Measurements from ENCODE around the gene FAU. TPM values are rescaled to one million over a fixed set of nuclear protein-coding genes. Genes with fewer than 3 reads are reported as not detected.
"Not testable (repeated sequence)": the region's sequence is repeated elsewhere in the genome, so short reads cannot be mapped to it uniquely, and the experiment has no call there.

Gene FAU
- total RNA-seq, 2 donors from 2014 or later = 681 to 986 TPM

- peak overlapping the region; percentile 51 for H3K4me3 Mint-ChIP-seq
- H3K27me3 Mint-ChIP-seq = no peaks in the 10 kb centered on the region
- H3K36me3 Mint-ChIP-seq = peaks cover 10% of the 10 kb centered on the region
- peak overlapping the region; percentile 44 to 52 for H3K27ac Mint-ChIP-seq
- DNase-seq (ENCODE audit: low spot score) (no peak), ATAC-seq (no peak)
- peaks cover 30 to 32% of the 10 kb centered on the region in 2 donors for H3K4me1 Mint-ChIP-seq (ENCODE audit: low read depth in 2 of 2)
- no peaks in the 10 kb centered on the region for H3K9me3 Mint-ChIP-seq
Observed at GRCh38 chr11:65124480-65125196, 2.7 kb upstream of the FAU start.

- ATAC-seq = no peak
- Mint-ChIP-seq H3K9me3 (no peaks in the 10 kb centered on the region), H3K36me3 (peaks cover 17% of the 10 kb centered on the region), H3K4me1 (ENCODE audit: low read depth in 2 of 2) (peaks cover 34 to 44% of the 10 kb centered on the region in 2 donors), H3K4me3 (peak overlapping the region; percentile 100), H3K27ac (peak overlapping the region; percentile 95 to 100), H3K27me3 (no peaks in the 10 kb centered on the region)
- DNase-seq (ENCODE audit: low spot score) = no peak
Observed at GRCh38 chr11:65121447-65121864, 478 bp downstream of the FAU start.

- Mint-ChIP-seq H3K9me3 (no peaks in the 10 kb centered on the region), H3K4me1 (ENCODE audit: low read depth in 2 of 2) (peaks cover 32 to 44% of the 10 kb centered on the region in 2 donors), H3K4me3 (peak overlapping the region; percentile 100), H3K36me3 (peaks cover 17% of the 10 kb centered on the region), H3K27me3 (no peaks in the 10 kb centered on the region), H3K27ac (peak overlapping the region; percentile 95 to 100)
- no peak for DNase-seq (ENCODE audit: low spot score)
- no peak for ATAC-seq
Observed at GRCh38 chr11:65120831-65121230, 1.1 kb downstream of the FAU start.

GRCh38 chr11:65119670-65119995, 2.3 kb downstream of the FAU start:
- H3K27me3 Mint-ChIP-seq = no peaks in the 10 kb centered on the region
- H3K27ac Mint-ChIP-seq = peak overlapping the region; percentile 95 to 100
- ATAC-seq (no peak), DNase-seq (ENCODE audit: low spot score) (no peak)
- H3K36me3 Mint-ChIP-seq = peaks cover 17% of the 10 kb centered on the region
- peak overlapping the region; percentile 100 for H3K4me3 Mint-ChIP-seq
- H3K9me3 Mint-ChIP-seq = no peaks in the 10 kb centered on the region
- H3K4me1 Mint-ChIP-seq (ENCODE audit: low read depth in 2 of 2) = peaks cover 32 to 44% of the 10 kb centered on the region in 2 donors

GRCh38 chr11:65118891-65119669, 2.9 kb downstream of the FAU start:
- DNase-seq (ENCODE audit: low spot score); H3K9me3 Mint-ChIP-seq; H3K27me3 Mint-ChIP-seq; ATAC-seq: not testable (repeated sequence)
- Mint-ChIP-seq H3K36me3 (peaks cover 17% of the 10 kb centered on the region), H3K4me3 (peak overlapping the region; percentile 100), H3K4me1 (ENCODE audit: low read depth in 2 of 2) (peaks cover 29 to 39% of the 10 kb centered on the region in 2 donors), H3K27ac (peak overlapping the region; percentile 95 to 100)

GRCh38 chr11:65118097-65118837, 3.7 kb downstream of the FAU start:
- Mint-ChIP-seq H3K36me3 (peaks cover 17% of the 10 kb centered on the region), H3K27ac (peak overlapping the region; percentile 88 to 95), H3K4me1 (ENCODE audit: low read depth in 2 of 2) (peaks cover 31 to 41% of the 10 kb centered on the region in 2 donors)

GRCh38 chr11:65117206-65118096, 4.5 kb downstream of the FAU start, which contains the start of gene ZNHIT2:
Gene ZNHIT2 (minus strand): TSS chr11:65117701. CDS start chr11:65117653, 48 bp downstream.
- no peaks in the 10 kb centered on the region for H3K9me3 Mint-ChIP-seq
- peak within 1 kb of the TSS; percentile 86 for H3K4me3 Mint-ChIP-seq
- peaks cover 17% of the 10 kb centered on the region for H3K36me3 Mint-ChIP-seq
- no peaks in the 10 kb centered on the region for H3K27me3 Mint-ChIP-seq
- peaks cover 33 to 43% of the 10 kb centered on the region in 2 donors for H3K4me1 Mint-ChIP-seq (ENCODE audit: low read depth in 2 of 2)
- DNase-seq (ENCODE audit: low spot score) (peak; percentile 100), ATAC-seq (peak; percentile 82 to 88)
- peak within 1 kb of the TSS; percentile 88 to 95 for H3K27ac Mint-ChIP-seq

More at GRCh38 chr11:65118097-65118837, 3.7 kb downstream of the FAU start:
- Mint-ChIP-seq H3K27me3 (no peaks in the 10 kb centered on the region), H3K4me3 (peak overlapping the region; percentile 86), H3K9me3 (no peaks in the 10 kb centered on the region)
- DNase-seq (ENCODE audit: low spot score) (no peak), ATAC-seq (no peak)

GRCh38 chr11:65116370-65117205, 5.3 kb downstream of the FAU start:
- Mint-ChIP-seq H3K4me1 (ENCODE audit: low read depth in 2 of 2) (peaks cover 32 to 42% of the 10 kb centered on the region in 2 donors), H3K27ac (peak overlapping the region; percentile 71 to 95), H3K36me3 (peaks cover 14% of the 10 kb centered on the region), H3K4me3 (peak overlapping the region; percentile 86), H3K9me3 (no peaks in the 10 kb centered on the region), H3K27me3 (no peaks in the 10 kb centered on the region)
- peak; percentile 11 to 42 for ATAC-seq
- no peak for DNase-seq (ENCODE audit: low spot score)

- DNase-seq (ENCODE audit: low spot score) (no peak), ATAC-seq (no peak)
- H3K4me1 Mint-ChIP-seq (ENCODE audit: low read depth in 2 of 2) = peaks cover 34 to 35% of the 10 kb centered on the region in 2 donors
- H3K4me3 Mint-ChIP-seq = peak overlapping the region; percentile 86
- no peaks in the 10 kb centered on the region for H3K27me3 Mint-ChIP-seq
- H3K9me3 Mint-ChIP-seq = no peaks in the 10 kb centered on the region
- peaks cover 7% of the 10 kb centered on the region for H3K36me3 Mint-ChIP-seq
- peak overlapping the region in 1 of 2 donors; percentile 95 for H3K27ac Mint-ChIP-seq
Observed at GRCh38 chr11:65115361-65116082, 6.4 kb downstream of the FAU start.

GRCh38 chr11:65114538-65115171, 7.3 kb downstream of the FAU start:
- Mint-ChIP-seq H3K9me3 (no peaks in the 10 kb centered on the region), H3K36me3 (peaks cover 7% of the 10 kb centered on the region), H3K27me3 (no peaks in the 10 kb centered on the region), H3K4me1 (ENCODE audit: low read depth in 2 of 2) (peaks cover 32 to 33% of the 10 kb centered on the region in 2 donors), H3K27ac (no peak overlapping the region), H3K4me3 (peak overlapping the region; percentile 12)
- ATAC-seq (no peak), DNase-seq (ENCODE audit: low spot score) (peak; percentile 53)

- Mint-ChIP-seq H3K27me3 (no peaks in the 10 kb centered on the region), H3K27ac (peak overlapping the region; percentile 10 to 45), H3K9me3 (no peaks in the 10 kb centered on the region), H3K4me1 (ENCODE audit: low read depth in 2 of 2) (peaks cover 29 to 32% of the 10 kb centered on the region in 2 donors), H3K36me3 (peaks cover 5% of the 10 kb centered on the region), H3K4me3 (peak overlapping the region; percentile 97)
- DNase-seq (ENCODE audit: low spot score) = peak; percentile 16
- ATAC-seq = no peak
Observed at GRCh38 chr11:65113839-65114238, 8.1 kb downstream of the FAU start.

All from natural killer cell treated with Interleukin-12 subunit alpha and Interleukin-12 subunit beta and Interleukin-15 and Interleukin-18, amount 100 ng/mL, for 72 hours (primary cell).